Mesothelial cell of epicardium (in vitro differentiated cells): ENCODE measurements around the gene MTARC2. TPM values are rescaled to one million over a fixed set of nuclear protein-coding genes. Genes with fewer than 3 reads are reported as not detected.

Experiments used
- DNase-seq, 2 experiments: peaks; one replicate each; pipeline ENCODE4 v3.0.0; 2021; ENCODE audit warnings: low spot score in 2 of 2; ENCODE audit not compliant: unreplicated experiment in 2 of 2
- H3K27ac Mint-ChIP-seq: 2 replicates; pipeline ENCODE4 v1.8.0; 2021; ENCODE audit warnings: mixed read lengths
- H3K27me3 Mint-ChIP-seq: 2 replicates; pipeline ENCODE4 v1.8.0; 2021; ENCODE audit warnings: low read depth, mixed read lengths
- H3K36me3 Mint-ChIP-seq: 2 replicates; pipeline ENCODE4 v1.8.0; 2021; ENCODE audit warnings: mixed read lengths
- H3K4me1 Mint-ChIP-seq: 2 replicates; pipeline ENCODE4 v1.8.0; 2021; ENCODE audit warnings: mixed read lengths
- H3K4me3 Mint-ChIP-seq: 2 replicates; pipeline ENCODE4 v1.8.0; 2021; ENCODE audit warnings: mild to moderate bottlenecking, moderate library complexity, mixed read lengths
- H3K9me3 Mint-ChIP-seq: 2 replicates; pipeline ENCODE4 v1.8.0; 2021; ENCODE audit warnings: mixed read lengths
- total RNA-seq: library from RNA; stranded (reverse); gene quantifications from 3 replicates; pipeline ENCODE4 v1.2.1, GENCODE V29; 2021
- TF ChIP-seq, protein P1 (sequence below): fragments of 200-600 bp; sonication (generic); IDR thresholded peaks from one replicate; pipeline ENCODE4 v1.5.0; 2021; ENCODE audit warnings: antibody characterized with exemption; ENCODE audit not compliant: unreplicated experiment

The MTARC2 gene
- total RNA-seq, 1 donor from 2014 or later, result 12.5 TPM

DNA sequence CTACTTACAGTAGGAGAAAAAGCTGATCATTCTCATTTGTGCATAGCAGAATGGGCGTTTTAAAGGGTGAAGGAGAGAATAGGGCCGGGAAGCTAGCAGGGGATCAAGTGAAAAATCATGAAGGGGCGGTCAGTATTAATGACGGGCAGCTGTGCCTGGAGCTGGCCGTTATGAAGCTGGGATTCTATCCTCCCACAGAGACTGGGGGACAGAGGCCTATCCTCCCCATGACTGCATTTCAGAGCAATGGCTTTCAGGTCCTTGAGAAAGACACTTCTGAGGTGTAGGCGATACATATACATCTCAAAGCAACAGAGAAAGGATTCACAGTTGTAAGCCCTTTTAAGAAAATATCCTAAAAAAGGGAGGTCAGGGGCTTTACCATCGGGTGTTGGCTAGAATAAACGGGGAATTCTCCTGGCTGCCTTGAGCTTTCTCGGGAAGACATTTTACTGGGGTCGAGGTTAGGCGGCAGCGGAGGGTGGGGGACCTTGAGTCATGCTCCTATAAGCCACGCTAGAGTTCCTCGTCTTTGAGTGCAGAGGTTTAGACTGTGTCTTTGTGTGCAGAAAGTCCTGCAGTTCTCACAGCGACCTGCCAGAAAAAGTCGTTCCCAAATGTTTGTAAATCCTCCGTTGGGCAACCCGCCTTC lies 559 bp upstream of the MTARC2 start:
- DNase-seq, result no peak
- Mint-ChIP-seq H3K27me3 (peaks cover 4% of the 10 kb centered on the region), H3K36me3 (no peaks in the 10 kb centered on the region), H3K4me3 (peak overlapping the region; percentile 82), H3K27ac (peak overlapping the region; percentile 72), H3K4me1 (peaks cover 35% of the 10 kb centered on the region), H3K9me3 (no peaks in the 10 kb centered on the region)
- TF ChIP-seq, protein P1, sequence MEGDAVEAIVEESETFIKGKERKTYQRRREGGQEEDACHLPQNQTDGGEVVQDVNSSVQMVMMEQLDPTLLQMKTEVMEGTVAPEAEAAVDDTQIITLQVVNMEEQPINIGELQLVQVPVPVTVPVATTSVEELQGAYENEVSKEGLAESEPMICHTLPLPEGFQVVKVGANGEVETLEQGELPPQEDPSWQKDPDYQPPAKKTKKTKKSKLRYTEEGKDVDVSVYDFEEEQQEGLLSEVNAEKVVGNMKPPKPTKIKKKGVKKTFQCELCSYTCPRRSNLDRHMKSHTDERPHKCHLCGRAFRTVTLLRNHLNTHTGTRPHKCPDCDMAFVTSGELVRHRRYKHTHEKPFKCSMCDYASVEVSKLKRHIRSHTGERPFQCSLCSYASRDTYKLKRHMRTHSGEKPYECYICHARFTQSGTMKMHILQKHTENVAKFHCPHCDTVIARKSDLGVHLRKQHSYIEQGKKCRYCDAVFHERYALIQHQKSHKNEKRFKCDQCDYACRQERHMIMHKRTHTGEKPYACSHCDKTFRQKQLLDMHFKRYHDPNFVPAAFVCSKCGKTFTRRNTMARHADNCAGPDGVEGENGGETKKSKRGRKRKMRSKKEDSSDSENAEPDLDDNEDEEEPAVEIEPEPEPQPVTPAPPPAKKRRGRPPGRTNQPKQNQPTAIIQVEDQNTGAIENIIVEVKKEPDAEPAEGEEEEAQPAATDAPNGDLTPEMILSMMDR, result no peak

DNA sequence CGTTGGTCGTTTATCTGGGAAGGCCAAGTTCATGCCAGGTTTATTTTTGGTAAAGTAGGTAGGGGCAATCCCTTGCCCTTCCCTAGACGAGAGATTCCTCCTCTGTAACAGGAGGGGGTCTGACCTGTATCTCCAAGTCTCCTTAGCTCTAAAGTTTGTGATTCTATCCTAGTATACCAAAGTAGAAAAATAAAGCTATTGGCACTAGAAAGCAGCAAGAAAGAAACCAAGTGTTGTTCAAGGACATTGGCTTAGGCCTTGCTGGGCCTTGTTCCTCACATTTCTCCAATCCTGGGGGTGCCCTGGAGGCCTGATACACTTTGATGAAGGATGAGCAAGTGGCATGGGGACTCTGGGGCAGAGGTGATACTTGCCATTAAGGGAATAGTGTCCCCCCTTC lies 814 bp downstream of the MTARC2 start:
- H3K4me1 Mint-ChIP-seq, result peaks cover 35% of the 10 kb centered on the region
- H3K27ac Mint-ChIP-seq, result peak overlapping the region; percentile 33
- H3K27me3 Mint-ChIP-seq, result peaks cover 4% of the 10 kb centered on the region
- no peaks in the 10 kb centered on the region for H3K36me3 Mint-ChIP-seq
- TF ChIP-seq, protein P1, result no peak
- no peaks in the 10 kb centered on the region for H3K9me3 Mint-ChIP-seq
- no peak for DNase-seq
- H3K4me3 Mint-ChIP-seq, result peak overlapping the region; percentile 82

DNA sequence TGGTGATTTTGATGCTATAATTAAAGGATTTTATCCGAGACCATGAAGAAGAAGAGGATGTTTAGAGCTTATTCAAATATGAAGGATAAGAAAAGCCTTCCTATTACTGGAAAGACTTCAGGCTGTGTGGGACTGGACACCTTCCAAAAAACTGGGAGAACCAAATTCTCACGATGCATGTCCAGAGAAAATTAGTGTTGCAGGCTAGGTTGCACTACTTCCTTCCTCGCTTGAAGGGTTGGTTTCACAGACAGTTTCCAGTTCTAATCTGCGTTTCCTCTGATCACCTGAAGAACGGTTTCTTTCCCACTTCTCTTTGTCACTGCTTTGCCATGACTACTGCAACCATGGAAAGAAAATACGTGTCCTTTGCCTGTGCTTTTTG lies 2.0 kb downstream of the MTARC2 start:
- no peaks in the 10 kb centered on the region for H3K9me3 Mint-ChIP-seq
- DNase-seq, result no peak
- H3K36me3 Mint-ChIP-seq, result peaks cover 3% of the 10 kb centered on the region
- no peak overlapping the region for H3K27ac Mint-ChIP-seq
- TF ChIP-seq, protein P1, result no peak
- H3K4me3 Mint-ChIP-seq, result peak overlapping the region; percentile 28
- H3K27me3 Mint-ChIP-seq, result peaks cover 4% of the 10 kb centered on the region
- peaks cover 35% of the 10 kb centered on the region for H3K4me1 Mint-ChIP-seq

GRCh38 chr1:220751111-220751510 lies 3.0 kb downstream of the MTARC2 start:
- H3K36me3 Mint-ChIP-seq, result peaks cover 12% of the 10 kb centered on the region
- peak overlapping the region; percentile 10 for H3K27ac Mint-ChIP-seq
- DNase-seq, result no peak
- H3K9me3 Mint-ChIP-seq, result no peaks in the 10 kb centered on the region
- H3K27me3 Mint-ChIP-seq, result peaks cover 2% of the 10 kb centered on the region
- no peak overlapping the region for H3K4me3 Mint-ChIP-seq
- H3K4me1 Mint-ChIP-seq, result peaks cover 35% of the 10 kb centered on the region
- TF ChIP-seq, protein P1, result no peak

- DNase-seq, result no peak
- H3K27me3 Mint-ChIP-seq, result no peaks in the 10 kb centered on the region
- no peaks in the 10 kb centered on the region for H3K9me3 Mint-ChIP-seq
- TF ChIP-seq, protein P1, result no peak
- peak overlapping the region; percentile 40 for H3K27ac Mint-ChIP-seq
- no peak overlapping the region for H3K4me3 Mint-ChIP-seq
- H3K36me3 Mint-ChIP-seq, result peaks cover 19% of the 10 kb centered on the region
- peaks cover 20% of the 10 kb centered on the region for H3K4me1 Mint-ChIP-seq
Observed at GRCh38 chr1:220754212-220754917, 6.2 kb downstream of the MTARC2 start.
